GM18868 (cell line): ENCODE results near the gene GRID1.
"Not testable (repeated sequence)": the region's sequence is repeated elsewhere in the genome, so short reads cannot be mapped to it uniquely, and the experiment has no call there.

ENCODE experiments used
- ATAC-seq: cut with Tn5 transposase; IDR thresholded peaks from one replicate; pipeline ENCODE4 v1.9.1; 2021; ENCODE audit warnings: mild to moderate bottlenecking, moderate library complexity; ENCODE audit not compliant: unreplicated experiment

GRID1 gene

DNA sequence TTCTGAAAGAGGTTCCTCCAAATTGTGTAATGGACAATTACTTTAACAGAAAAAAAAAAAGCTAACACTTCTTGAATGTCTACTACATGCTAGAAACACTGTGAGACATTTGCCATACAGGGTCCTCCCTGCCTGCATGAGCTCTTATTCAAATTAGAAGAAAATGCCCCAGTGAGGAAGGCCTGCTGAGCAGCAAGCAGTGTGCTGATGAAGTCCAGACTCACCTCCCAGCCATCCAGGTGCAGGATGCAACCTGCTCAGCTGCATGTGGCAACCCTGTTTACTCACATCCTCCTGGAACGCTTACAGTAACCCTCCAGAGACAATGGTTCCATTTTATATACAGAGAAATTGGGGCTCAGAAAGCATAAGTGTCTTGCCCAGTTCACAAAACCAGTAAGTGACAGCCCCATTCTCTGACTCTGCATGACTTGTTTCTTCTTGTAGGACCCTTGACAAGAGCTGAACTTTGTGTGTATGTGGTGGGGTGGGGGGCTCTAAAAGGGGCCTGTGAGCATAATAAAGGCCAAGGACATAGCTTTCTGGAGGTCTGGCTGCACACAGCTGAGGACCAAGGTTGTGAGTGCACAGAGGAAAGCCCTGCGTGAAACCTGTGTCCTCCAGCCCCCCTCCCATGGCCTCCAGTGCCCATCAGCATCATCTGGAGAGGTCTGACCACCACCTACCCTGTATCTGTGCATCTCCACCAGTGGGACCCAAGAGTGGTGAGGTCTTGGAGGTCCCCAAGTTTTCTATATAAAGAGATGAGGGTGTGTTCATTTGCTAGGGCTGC lies 387.8 kb downstream of the GRID1 start:
- ATAC-seq = no peak

- no peak for ATAC-seq
Measured at GRCh38 chr10:85977642-85978041, 389.0 kb downstream of the GRID1 start.

DNA sequence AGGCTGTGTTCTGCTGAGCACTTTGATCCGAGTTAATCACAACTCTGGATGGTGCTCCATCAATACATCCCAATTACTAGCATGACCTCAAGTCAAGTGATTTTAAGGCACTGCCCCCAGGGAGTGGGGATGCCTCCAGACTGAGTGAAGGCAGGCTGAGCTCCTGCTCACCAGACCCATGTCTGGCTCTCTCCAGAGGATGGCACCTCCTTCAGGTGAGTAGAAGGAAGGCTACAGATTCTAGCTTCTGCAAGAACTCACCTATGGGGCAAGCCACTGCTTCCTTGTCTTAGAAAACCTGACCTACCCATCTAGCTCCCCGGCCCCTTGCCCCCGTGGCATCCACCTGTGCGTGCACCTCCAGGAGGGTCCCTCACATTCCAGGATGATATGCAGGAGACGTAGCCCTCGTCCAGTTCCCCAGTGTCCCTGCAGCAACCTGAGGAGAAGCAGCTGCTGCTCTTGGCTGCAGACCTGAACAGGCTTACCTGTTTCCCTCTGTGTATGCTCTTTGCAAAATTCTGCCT lies 390.3 kb downstream of the GRID1 start:
- peak; percentile 43 for ATAC-seq

DNA sequence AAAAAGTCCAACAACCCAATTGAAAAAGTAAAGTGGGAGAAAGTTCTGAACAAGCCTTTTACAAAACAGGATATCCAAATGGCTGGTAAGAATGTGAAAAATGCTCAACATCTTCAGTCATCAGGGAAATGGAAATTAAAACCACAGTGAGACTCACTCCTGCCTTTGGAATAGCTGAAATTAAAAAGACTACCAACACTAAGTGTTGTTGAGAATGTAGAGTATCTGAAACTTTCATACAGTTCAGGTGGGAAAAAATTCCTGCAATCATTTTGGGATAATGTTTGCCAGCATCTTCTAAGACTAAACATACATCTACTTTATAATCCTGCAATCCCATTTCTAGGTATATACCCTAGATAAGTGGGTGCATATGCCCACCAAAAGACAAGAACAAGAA lies 395.1 kb downstream of the GRID1 start:
- no peak for ATAC-seq

GRCh38 chr10:85967594-85967993 lies 399.0 kb downstream of the GRID1 start:
- peak; percentile 98 for ATAC-seq

- ATAC-seq = no peak
Measured at GRCh38 chr10:85961479-85962067, 405.0 kb downstream of the GRID1 start.

GRCh38 chr10:85961073-85961472 lies 405.5 kb downstream of the GRID1 start:
- no peak for ATAC-seq

DNA sequence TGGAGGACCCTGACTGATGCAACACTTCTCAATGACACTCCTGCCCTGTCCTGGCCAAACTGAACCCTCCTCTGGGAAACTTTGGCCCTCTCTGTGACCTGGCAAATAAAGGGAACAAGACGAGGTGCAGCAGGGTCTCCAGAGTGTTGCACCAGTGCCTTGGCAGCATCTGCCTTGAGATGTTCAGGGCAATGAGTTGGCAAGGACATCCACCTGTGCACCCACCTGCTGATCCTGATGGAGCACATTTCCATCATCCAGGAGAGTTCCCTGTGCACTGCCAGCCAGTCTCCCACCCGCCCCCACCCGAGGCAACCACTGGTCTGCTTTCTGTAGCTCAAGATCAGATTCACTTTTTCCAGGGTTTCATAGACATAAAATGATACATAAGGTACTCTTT lies 407.4 kb downstream of the GRID1 start:
- ATAC-seq = no peak

GRCh38 chr10:85950921-85951320 lies 415.7 kb downstream of the GRID1 start:
- no peak for ATAC-seq

DNA sequence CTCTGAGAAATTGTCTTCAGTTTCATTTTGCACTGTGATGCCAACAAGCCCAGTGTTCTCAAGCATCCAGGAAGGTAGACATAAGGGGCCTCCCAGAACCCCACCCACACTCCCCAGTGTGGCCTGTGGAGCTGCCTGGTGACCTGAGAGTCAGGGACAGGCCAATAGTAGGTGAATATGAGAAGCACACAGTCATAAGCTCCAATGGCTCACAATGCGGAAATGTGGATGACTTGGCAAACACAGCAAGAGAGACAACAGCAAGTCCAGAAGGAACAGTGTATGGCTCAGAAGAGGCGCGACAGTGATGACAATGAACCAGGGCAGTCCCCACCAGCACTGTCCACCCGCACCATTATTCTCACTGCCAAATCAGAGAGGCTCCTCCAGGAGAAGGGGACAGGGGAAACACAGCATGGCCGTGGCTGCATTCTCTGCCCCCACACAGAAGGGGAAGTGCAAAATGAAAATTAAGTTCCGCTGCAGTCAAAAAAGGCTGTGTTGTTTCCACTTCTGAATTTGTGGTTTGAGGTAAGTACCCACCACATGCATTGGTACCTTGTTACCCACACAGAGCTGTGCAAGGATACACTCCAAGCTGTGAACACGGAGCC lies 419.8 kb downstream of the GRID1 start:
- ATAC-seq = peak; percentile 86

DNA sequence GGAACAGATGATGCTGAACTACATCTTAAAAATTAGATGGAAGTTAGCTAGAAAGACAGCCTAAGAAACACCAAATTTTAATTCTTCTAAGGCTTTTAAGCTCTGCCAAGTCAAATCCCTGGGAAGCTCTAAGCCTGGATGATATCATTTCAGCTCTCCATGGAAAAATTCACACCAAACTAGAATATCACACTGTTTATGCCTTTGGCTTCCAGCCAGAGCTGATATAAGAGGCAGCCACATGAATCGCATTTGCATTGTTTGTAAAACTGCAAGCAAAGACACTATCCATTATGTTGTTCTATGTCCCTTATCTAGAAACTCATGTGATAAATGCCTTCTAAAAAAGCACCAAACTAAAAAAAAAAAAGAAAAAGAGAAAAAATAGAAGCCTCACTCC lies 430.4 kb downstream of the GRID1 start:
- ATAC-seq = no peak

GRCh38 chr10:85934586-85934985 lies 432.0 kb downstream of the GRID1 start:
- no peak for ATAC-seq

DNA sequence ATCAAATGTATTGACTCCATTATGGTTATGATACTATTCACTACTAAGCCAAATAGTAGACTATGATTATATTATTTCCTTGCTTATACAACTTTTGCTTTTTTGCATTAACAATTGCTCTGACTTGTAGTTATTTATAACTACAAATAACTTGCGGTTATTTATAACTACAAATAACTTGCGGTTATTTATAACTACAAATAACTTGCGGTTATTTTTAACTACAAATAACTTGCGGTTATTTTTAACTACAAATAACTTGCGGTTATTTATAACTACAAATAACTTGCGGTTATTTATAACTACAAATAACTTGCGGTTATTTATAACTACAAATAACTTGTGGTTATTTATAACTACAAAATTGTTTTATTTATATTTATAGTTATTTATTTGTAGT lies 436.6 kb downstream of the GRID1 start:
- not testable (repeated sequence) for ATAC-seq

DNA sequence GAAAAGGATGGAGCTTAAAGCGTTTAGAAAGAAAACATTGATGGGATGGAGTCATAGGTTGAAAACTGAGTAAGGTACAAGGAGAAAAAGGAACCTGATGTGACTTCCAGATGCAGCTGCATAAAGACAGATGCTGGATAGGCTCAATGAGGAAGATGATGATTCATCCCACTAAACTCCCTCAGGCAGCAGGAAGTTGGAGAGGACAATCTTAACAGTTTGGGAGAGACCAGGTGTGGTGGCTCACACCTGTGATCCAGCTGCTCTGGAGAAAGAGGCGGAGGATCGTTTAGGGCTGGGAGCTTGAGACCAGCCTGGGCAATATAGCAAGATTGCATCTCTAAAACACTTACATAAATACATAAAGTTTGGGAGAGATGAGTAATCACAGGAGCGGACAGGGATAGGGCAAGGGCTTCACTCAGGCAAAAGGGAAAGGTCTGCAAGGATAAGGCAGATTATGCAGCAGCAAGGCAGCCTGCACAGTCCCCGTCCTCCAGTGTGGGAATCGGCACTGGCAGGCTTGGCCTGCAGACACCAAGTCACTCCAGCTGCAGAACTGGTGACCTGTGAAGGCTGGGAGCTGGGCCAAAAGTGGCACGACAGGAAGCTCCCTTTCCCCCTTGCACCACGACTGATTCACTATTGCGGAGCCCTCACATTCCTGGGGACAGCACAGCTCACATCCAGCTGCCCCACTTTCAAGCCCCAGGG lies 438.5 kb downstream of the GRID1 start:
- ATAC-seq = no peak

DNA sequence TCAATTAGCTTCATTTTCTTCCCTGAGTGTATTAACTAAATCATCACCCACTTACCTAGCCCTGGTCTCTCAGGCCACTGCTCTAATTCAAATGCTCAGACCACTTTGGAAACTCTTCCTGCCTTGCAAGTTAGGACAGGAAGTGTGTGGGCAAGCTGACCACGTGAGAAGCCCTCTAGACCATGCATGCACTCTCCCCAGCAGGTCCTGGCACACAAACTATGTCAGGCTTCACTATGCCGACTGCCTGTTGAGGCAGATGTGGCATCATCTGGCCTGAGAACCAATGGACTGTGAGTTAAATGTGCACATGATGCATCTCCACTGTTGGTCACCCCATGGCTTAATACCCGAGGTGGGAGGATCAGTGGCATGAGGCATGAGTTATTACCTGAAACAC lies 439.6 kb downstream of the GRID1 start:
- ATAC-seq = peak; percentile 55

DNA sequence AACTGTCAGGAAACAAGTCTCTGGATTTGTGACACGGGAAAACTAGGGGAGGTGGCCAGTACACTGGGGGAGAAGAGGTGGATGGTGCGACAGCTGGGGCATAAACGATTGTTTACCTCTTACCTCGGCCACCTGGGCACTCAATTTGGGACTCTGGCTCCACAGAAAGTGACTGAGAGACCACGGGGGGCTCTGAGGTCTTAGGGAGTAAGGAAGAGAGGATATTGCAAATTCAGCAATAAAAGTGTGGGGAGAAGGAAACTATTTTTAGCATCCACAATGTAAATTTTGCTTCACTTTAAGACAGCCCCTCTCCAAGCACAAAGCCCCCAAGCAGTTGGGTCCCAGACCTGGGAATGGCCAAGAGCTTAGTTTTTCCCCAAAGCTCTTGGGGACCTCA lies 440.5 kb downstream of the GRID1 start:
- no peak for ATAC-seq

DNA sequence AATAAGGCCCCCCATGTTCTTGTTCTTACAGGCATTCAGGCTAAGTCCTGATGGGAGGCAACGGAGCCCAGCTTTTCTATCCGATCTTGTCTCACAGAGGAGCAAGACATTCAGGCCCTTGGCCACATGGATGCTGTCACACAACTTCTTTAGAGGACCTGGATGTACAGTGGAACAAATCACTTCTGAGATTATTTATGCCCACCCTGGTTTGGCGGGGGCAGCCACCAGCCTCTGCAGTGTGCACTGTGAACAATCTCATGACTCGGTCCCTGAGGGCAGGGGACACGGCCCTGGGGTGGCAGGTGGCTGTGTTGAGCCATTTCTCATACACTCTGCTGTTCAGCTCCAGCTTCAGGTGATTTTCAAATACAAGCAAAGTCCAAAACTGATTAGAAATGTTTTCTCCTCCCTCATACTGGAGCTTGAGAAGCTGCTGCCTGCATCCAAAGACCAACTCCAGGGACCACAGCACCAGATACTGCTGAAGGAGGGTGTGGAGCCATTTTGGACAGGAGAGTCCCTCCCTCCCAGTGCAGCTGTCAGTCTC lies 441.3 kb downstream of the GRID1 start:
- no peak for ATAC-seq

GRCh38 chr10:85924382-85925102 lies 442.1 kb downstream of the GRID1 start:
- ATAC-seq = no peak

- no peak for ATAC-seq
Measured at GRCh38 chr10:85922356-85923129, 444.1 kb downstream of the GRID1 start.

- ATAC-seq = peak; percentile 71
Measured at GRCh38 chr10:85921789-85922188, 444.8 kb downstream of the GRID1 start.
